Colonic mucosa (tissue), 4 donors: ENCODE data around the gene R3HCC1L. TPM values are rescaled to one million over a fixed set of nuclear protein-coding genes. Genes with fewer than 3 reads are reported as not detected.

ENCODE experiments used
- DNase-seq: peaks from one replicate; pipeline ENCODE4 v3.0.0-alpha.2; 2020
- H3K27ac ChIP-seq: fragments of 200-600 bp; one replicate; pipeline ENCODE4 v1.8.0; 2021
- H3K27me3 ChIP-seq: fragments of 200-600 bp; one replicate; pipeline ENCODE4 v1.8.0; 2021
- H3K36me3 ChIP-seq: fragments of 200-600 bp; one replicate; pipeline ENCODE4 v1.8.0; 2021
- H3K4me1 ChIP-seq: fragments of 200-600 bp; one replicate; pipeline ENCODE4 v1.8.0; 2021; ENCODE audit warnings: mild to moderate bottlenecking
- H3K4me3 ChIP-seq: fragments of 200-600 bp; one replicate; pipeline ENCODE4 v1.8.0; 2021
- H3K9ac ChIP-seq, 2 donors: one replicate each; pipeline ENCODE4 v1.7.0; 2013; ENCODE audit warnings: control low read depth in 2 of 2, low read depth in 2 of 2, low read length in 2 of 2
- H3K9me3 ChIP-seq: fragments of 200-600 bp; one replicate; pipeline ENCODE4 v1.8.0; 2021
- CTCF ChIP-seq: fragments of 200-600 bp; IDR thresholded peaks from one replicate; pipeline ENCODE4 v1.8.0; 2022; ENCODE audit warnings: antibody characterized with exemption, mild to moderate bottlenecking
- intact Hi-C: fragments of 100-400 bp; cut with DNase I; formaldehyde crosslinking; loops from one replicate; pipeline ENCODE4 v1.14.1; 2022
- total RNA-seq, 2 donors: library from RNA; stranded (reverse); fragmentation: NEBNext Ultra II Directional in 1 of 2; extraction: Animal tissue kit (Norgen Biotek cat#: 25700) in 1 of 2; gene quantifications; one replicate each; pipeline ENCODE4 v1.2.1, GENCODE V29; 2021
- donor health status: healthy.
- donor health status: DM: no; HTN: no; CAD: no.
- donor health status: DM: no; HTN: no; CAD: no.

R3HCC1L gene
- total RNA-seq, 2 donors from 2014 or later: 16.7 to 16.8 TPM

GRCh38 chr10:98285416-98285815 is 151.0 kb downstream of the R3HCC1L start:
- no peak overlapping the region for H3K4me3 ChIP-seq
- H3K27me3 ChIP-seq: no peaks in the 10 kb centered on the region
- H3K27ac ChIP-seq: no peak overlapping the region
- no peak for DNase-seq
- H3K4me1 ChIP-seq: no peaks in the 10 kb centered on the region
- no peak for TF ChIP-seq CTCF
- no peaks in the 10 kb centered on the region for H3K9me3 ChIP-seq
- no peaks in the 10 kb centered on the region for H3K36me3 ChIP-seq
- intact Hi-C loops: no loop called here
- H3K9ac ChIP-seq: no peak overlapping the region

- Histone ChIP-seq H3K27ac (no peak overlapping the region), H3K4me3 (no peak overlapping the region), H3K9me3 (no peaks in the 10 kb centered on the region), H3K9ac (no peak overlapping the region), H3K36me3 (no peaks in the 10 kb centered on the region), H3K4me1 (no peaks in the 10 kb centered on the region), H3K27me3 (no peaks in the 10 kb centered on the region)
- no peak for DNase-seq
- TF ChIP-seq CTCF: no peak
- intact Hi-C loops: no loop called here
Measured at GRCh38 chr10:98286419-98286818, 152.0 kb downstream of the R3HCC1L start.

GRCh38 chr10:98287321-98287720 is 152.9 kb downstream of the R3HCC1L start:
- no peak overlapping the region for H3K9ac ChIP-seq
- DNase-seq: no peak
- intact Hi-C loops: no loop called here
- H3K36me3 ChIP-seq: no peaks in the 10 kb centered on the region
- no peaks in the 10 kb centered on the region for H3K9me3 ChIP-seq
- H3K4me1 ChIP-seq: no peaks in the 10 kb centered on the region
- H3K27ac ChIP-seq: no peak overlapping the region
- no peaks in the 10 kb centered on the region for H3K27me3 ChIP-seq
- no peak for TF ChIP-seq CTCF
- no peak overlapping the region for H3K4me3 ChIP-seq

GRCh38 chr10:98289802-98290209 is 155.3 kb downstream of the R3HCC1L start:
- Histone ChIP-seq H3K27me3 (no peaks in the 10 kb centered on the region), H3K4me1 (no peaks in the 10 kb centered on the region), H3K36me3 (no peaks in the 10 kb centered on the region), H3K27ac (no peak overlapping the region), H3K4me3 (no peak overlapping the region), H3K9ac (no peak overlapping the region), H3K9me3 (no peaks in the 10 kb centered on the region)
- TF ChIP-seq CTCF: no peak
- DNase-seq: no peak
- intact Hi-C loops: no loop called here

- Histone ChIP-seq H3K27me3 (no peaks in the 10 kb centered on the region), H3K4me3 (no peak overlapping the region), H3K36me3 (no peaks in the 10 kb centered on the region), H3K9ac (no peak overlapping the region), H3K9me3 (no peaks in the 10 kb centered on the region), H3K4me1 (no peaks in the 10 kb centered on the region), H3K27ac (no peak overlapping the region)
- intact Hi-C loops: no loop called here
- TF ChIP-seq CTCF: no peak
- DNase-seq: no peak
Measured at GRCh38 chr10:98292971-98293370, 158.5 kb downstream of the R3HCC1L start.
